B cell (primary cell): ENCODE data around the gene RABEP1. TPM values are rescaled to one million over a fixed set of nuclear protein-coding genes. Genes with fewer than 3 reads are reported as not detected.
A peak's percentile ranks its signal among the peaks of the same experiment; 100 is the strongest.

Experiments used
- ATAC-seq: fragments of 200-7000 bp; cut with Tn5 transposase; one replicate; pipeline ENCODE4 v1.10.0; 2021; ENCODE audit warnings: low read depth, mild to moderate bottlenecking, moderate number of reproducible peaks, moderate library complexity
- CTCF ChIA-PET: fragments of 350-600 bp; sonication (Branson Sonifier 250); formaldehyde crosslinking; loops from one replicate; lab custom pipeline; 2021; ENCODE audit warnings: antibody characterized with exemption, inconsistent platforms; lab: Charles Lee
- POLR2A ChIA-PET: fragments of 350-600 bp; sonication (Branson Sonifier 250); formaldehyde crosslinking; loops from one replicate; lab custom pipeline; 2021; ENCODE audit warnings: antibody characterized with exemption; lab: Charles Lee
- DNase-seq: peaks from one replicate; pipeline ENCODE4 v3.0.0; 2013
- H2AFZ ChIP-seq: 2 replicates; pipeline ENCODE4 v1.6.1; 2012; ENCODE audit warnings: mild to moderate bottlenecking, low read depth, low read length; ENCODE audit not compliant: insufficient read depth, poor library complexity, severe bottlenecking
- H3K27ac ChIP-seq, 2 donors: 1 replicate in 1 of 2; 2 replicates in 1 of 2; pipeline ENCODE4 v1.5.1; 2012 to 2013; ENCODE audit warnings: low read length in 2 of 2, mild to moderate bottlenecking in 2 of 2, moderate library complexity in 1 of 2
- H3K27me3 ChIP-seq, 4 experiments: fragments of 200-600 bp in 1 of 4; sonication (generic) in 1 of 4; replicated peaks in 1 of 4; 1 replicate in 2 of 4; 2 replicates in 2 of 4; pipeline versions ENCODE4 v1.6.1 to v1.7.0; 2013 to 2016; ENCODE audit warnings: low read length in 3 of 4, mild to moderate bottlenecking in 2 of 4, mixed read lengths in 1 of 4, moderate library complexity in 1 of 4; ENCODE audit not compliant: insufficient read depth in 4 of 4, control insufficient read depth in 3 of 4; ENCODE audit errors: control extremely low read depth in 1 of 4
- H3K36me3 ChIP-seq, 2 experiments: replicated peaks in 1 of 2; 1 replicate in 1 of 2; 2 replicates in 1 of 2; pipeline versions ENCODE4 v1.6.1 to v1.7.1; 2013; ENCODE audit warnings: low read length in 1 of 2; ENCODE audit not compliant: insufficient read depth in 2 of 2, control insufficient read depth in 1 of 2; ENCODE audit errors: control extremely low read depth in 1 of 2, extremely low read depth in 1 of 2
- H3K4me1 ChIP-seq, 2 donors: fragments of 200-600 bp in 1 of 2; sonication (generic) in 1 of 2; 1 replicate in 1 of 2; 2 replicates in 1 of 2; pipeline versions ENCODE4 v1.5.1 to v1.6.1; 2013 to 2017; ENCODE audit warnings: low read length in 2 of 2; ENCODE audit not compliant: control insufficient read depth in 2 of 2, insufficient read depth in 2 of 2
- H3K4me2 ChIP-seq: replicated peaks from 2 replicates; pipeline ENCODE3; 2012; ENCODE audit warnings: mild to moderate bottlenecking, low read depth, low read length; ENCODE audit not compliant: poor library complexity, severe bottlenecking
- H3K4me3 ChIP-seq, 5 experiments: fragments of 200-600 bp in 1 of 5; sonication (generic) in 1 of 5; 1 replicate in 3 of 5; 2 replicates in 2 of 5; pipeline versions ENCODE4 v1.5.1 to v1.7.0; 2011 to 2016; ENCODE audit warnings: low read length in 4 of 5, mild to moderate bottlenecking in 4 of 5, low read depth in 2 of 5, control low read depth in 1 of 5, moderate library complexity in 1 of 5; ENCODE audit not compliant: insufficient read depth in 1 of 5; ENCODE audit errors: control extremely low read depth in 1 of 5, extremely low read depth in 1 of 5
- H3K79me2 ChIP-seq: fragments of 200-600 bp; sonication (generic); one replicate; pipeline ENCODE4 v1.6.0; 2016; ENCODE audit warnings: low read length; ENCODE audit not compliant: control insufficient read depth, insufficient read depth
- H3K9ac ChIP-seq: fragments of 200-600 bp; sonication (generic); 2 replicates; pipeline ENCODE4 v1.6.1; 2017; ENCODE audit warnings: mild to moderate bottlenecking, low read length, moderate library complexity
- H3K9me3 ChIP-seq, 3 donors: one replicate each; pipeline versions ENCODE4 v1.6.1 to v1.7.1; 2013; ENCODE audit warnings: low read length in 2 of 3; ENCODE audit not compliant: control insufficient read depth in 2 of 3, insufficient read depth in 1 of 3; ENCODE audit errors: control extremely low read depth in 1 of 3
- H4K20me1 ChIP-seq: 2 replicates; pipeline ENCODE4 v1.6.0; 2012; ENCODE audit warnings: mild to moderate bottlenecking, low read length; ENCODE audit not compliant: insufficient read depth, control insufficient read depth, poor library complexity, severe bottlenecking
- H3K27ac Mint-ChIP-seq: one replicate; pipeline ENCODE4 v1.8.0; 2021; ENCODE audit warnings: mixed read lengths
- H3K27me3 Mint-ChIP-seq: one replicate; pipeline ENCODE4 v1.8.0; 2021; ENCODE audit warnings: mixed read lengths
- H3K4me1 Mint-ChIP-seq: one replicate; pipeline ENCODE4 v1.8.0; 2021; ENCODE audit warnings: mixed read lengths
- H3K4me3 Mint-ChIP-seq: one replicate; pipeline ENCODE4 v1.8.0; 2021; ENCODE audit warnings: mixed read lengths
- H3K9me3 Mint-ChIP-seq: one replicate; pipeline ENCODE4 v1.8.0; 2022; ENCODE audit warnings: mixed read lengths; ENCODE audit not compliant: insufficient read depth
- EZH2 ChIP-seq: IDR thresholded peaks from 2 replicates; pipeline ENCODE4 v1.6.1; 2012; ENCODE audit warnings: borderline replicate concordance, low read depth, mild to moderate bottlenecking, moderate library complexity, low read length; ENCODE audit not compliant: insufficient read depth, poor library complexity, severe bottlenecking
- WGBS: methylation state at CpG from one replicate; pipeline ENCODE4 v1.1.5; 2013; ENCODE audit warnings: missing lambda C conversion rate; ENCODE audit not compliant: insufficient coverage; 5-methylcytosine and 5-hydroxymethylcytosine counted together
- intact Hi-C: fragments of 100-400 bp; cut with micrococcal nuclease; formaldehyde crosslinking; loops from one replicate; pipeline ENCODE4 v1.10.0; 2022
- polyA plus RNA-seq: library from polyadenylated mRNA; depleted of rRNA; stranded (reverse); fragments of >200 nt; gene quantifications from 2 replicates; pipeline ENCODE4 v1.2.3, GENCODE V29; 2012
- total RNA-seq, 2 donors: library from RNA; stranded (reverse); fragments of 120-200 nt in 1 of 2; gene quantifications; 1 replicate in 1 of 2; 2 replicates in 1 of 2; pipeline versions ENCODE4 v1.2.3 to v1.2.4, GENCODE V29; 2013 to 2022
- TF ChIP-seq, protein P1 (sequence below): fragments of 200-600 bp; IDR thresholded peaks from one replicate; pipeline ENCODE4 v1.8.0; 2022; ENCODE audit warnings: antibody characterized with exemption, mild to moderate bottlenecking

The RABEP1 gene
- total and polyA plus RNA-seq, 2 donors (not counting 1 experiment from before 2014, with no cell fraction given): 24.2 to 86.1 TPM

DNA sequence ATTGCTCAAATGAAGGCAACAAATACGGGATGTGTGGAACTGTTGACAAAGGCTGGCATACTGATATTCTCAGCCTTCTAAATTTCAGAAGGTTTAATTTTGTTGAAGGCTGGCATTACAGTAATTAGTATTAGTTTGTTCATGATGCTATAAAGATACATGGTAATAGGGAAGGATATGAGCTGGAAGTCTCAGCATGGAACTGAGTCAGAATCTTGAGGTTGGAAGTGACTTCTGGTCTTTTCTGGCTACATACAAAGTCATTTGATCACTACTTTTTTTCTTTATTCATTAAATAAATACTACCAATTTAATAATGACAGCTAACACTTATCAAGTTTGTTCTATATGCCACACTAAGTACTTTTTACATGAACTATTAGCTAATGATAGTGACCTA lies 22.6 kb downstream of the RABEP1 start:
- H3K27me3 ChIP-seq: no peaks in the 10 kb centered on the region
- H3K36me3 ChIP-seq: peaks cover 5 to 17% of the 10 kb centered on the region in 2 experiments

GRCh38 chr17:5309851-5310250 lies 27.8 kb downstream of the RABEP1 start:
- POLR2A ChIA-PET: interaction anchor here (0.6 to 0.7 kb wide), 4 partner anchors 177 to 1726 kb away, joined by 3 to 8 read pairs (median 4); partner anchors contain the start of genes MIS12 and SLC16A13
- CTCF ChIA-PET: interaction anchor here (1.0 to 8.0 kb wide), 3 partner anchors 14 to 113 kb away, joined by 3 to 89 read pairs (median 47); no protein-coding TSS in a partner anchor
- H3K9ac ChIP-seq: no peak overlapping the region
- H3K27me3 ChIP-seq: no peaks in the 10 kb centered on the region
- Mint-ChIP-seq H3K9me3 (no peaks in the 10 kb centered on the region), H3K27ac (peak overlapping the region; percentile 50), H3K4me3 (peak overlapping the region; percentile 45), H3K27me3 (no peaks in the 10 kb centered on the region), H3K4me1 (peaks cover 51% of the 10 kb centered on the region)
- H3K36me3 ChIP-seq: peaks cover 0 to 39% of the 10 kb centered on the region in 2 experiments
- H3K27ac ChIP-seq: peak overlapping the region in 1 of 2 donors; percentile 60
- no peak for TF ChIP-seq EZH2
- TF ChIP-seq, protein P1, sequence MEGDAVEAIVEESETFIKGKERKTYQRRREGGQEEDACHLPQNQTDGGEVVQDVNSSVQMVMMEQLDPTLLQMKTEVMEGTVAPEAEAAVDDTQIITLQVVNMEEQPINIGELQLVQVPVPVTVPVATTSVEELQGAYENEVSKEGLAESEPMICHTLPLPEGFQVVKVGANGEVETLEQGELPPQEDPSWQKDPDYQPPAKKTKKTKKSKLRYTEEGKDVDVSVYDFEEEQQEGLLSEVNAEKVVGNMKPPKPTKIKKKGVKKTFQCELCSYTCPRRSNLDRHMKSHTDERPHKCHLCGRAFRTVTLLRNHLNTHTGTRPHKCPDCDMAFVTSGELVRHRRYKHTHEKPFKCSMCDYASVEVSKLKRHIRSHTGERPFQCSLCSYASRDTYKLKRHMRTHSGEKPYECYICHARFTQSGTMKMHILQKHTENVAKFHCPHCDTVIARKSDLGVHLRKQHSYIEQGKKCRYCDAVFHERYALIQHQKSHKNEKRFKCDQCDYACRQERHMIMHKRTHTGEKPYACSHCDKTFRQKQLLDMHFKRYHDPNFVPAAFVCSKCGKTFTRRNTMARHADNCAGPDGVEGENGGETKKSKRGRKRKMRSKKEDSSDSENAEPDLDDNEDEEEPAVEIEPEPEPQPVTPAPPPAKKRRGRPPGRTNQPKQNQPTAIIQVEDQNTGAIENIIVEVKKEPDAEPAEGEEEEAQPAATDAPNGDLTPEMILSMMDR: no peak
- no peaks in the 10 kb centered on the region for H3K9me3 ChIP-seq
- no peak for ATAC-seq
- no peak overlapping the region for H3K4me3 ChIP-seq
- H2AFZ ChIP-seq: no peak overlapping the region
- intact Hi-C loops: loop anchor here (2.0 to 5.0 kb wide), 2 partner anchors 21 to 233 kb away; partner anchors contain the start of gene ZFP3
- peaks cover 31 to 32% of the 10 kb centered on the region in 2 donors for H3K4me1 ChIP-seq
- H3K79me2 ChIP-seq: peaks cover 98% of the 10 kb centered on the region
- peaks cover 40% of the 10 kb centered on the region for H4K20me1 ChIP-seq
- no peak overlapping the region for H3K4me2 ChIP-seq
- peak; percentile 26 for DNase-seq

More for the DNA sequence above, 22.6 kb downstream of the RABEP1 start:
- H3K4me1 Mint-ChIP-seq: peaks cover 63% of the 10 kb centered on the region
- Histone ChIP-seq H3K4me3 (no peak overlapping the region), H3K9ac (no peak overlapping the region), H3K79me2 (peaks cover 98% of the 10 kb centered on the region), H4K20me1 (peaks cover 51% of the 10 kb centered on the region), H3K4me1 (peaks cover 28 to 38% of the 10 kb centered on the region in 2 donors), H3K9me3 (no peaks in the 10 kb centered on the region), H2AFZ (no peak overlapping the region), H3K27ac (peak overlapping the region in 1 of 2 donors; percentile 16), H3K4me2 (no peak overlapping the region)
- no peaks in the 10 kb centered on the region for H3K27me3 Mint-ChIP-seq
- TF ChIP-seq EZH2: no peak
- TF ChIP-seq, protein P1: no peak
- ATAC-seq (no peak), DNase-seq (no peak)
- H3K4me3 Mint-ChIP-seq: no peak overlapping the region
- no CpG with 5 or more reads among the region's 1 CpG for WGBS
- intact Hi-C loops: loop anchor here (5.0 kb wide), 1 partner anchor 227 kb away; the partner anchor contains the start of gene ZFP3
- POLR2A ChIA-PET: no interaction called here
- H3K27ac Mint-ChIP-seq: no peak overlapping the region
- H3K9me3 Mint-ChIP-seq: no peaks in the 10 kb centered on the region
- CTCF ChIA-PET: interaction anchor here (0.8 to 8.0 kb wide), 4 partner anchors 10 to 107 kb away, joined by 3 to 89 read pairs (median 25); no protein-coding TSS in a partner anchor
